ENCODE measurements around the gene MPC2. TPM values are rescaled to one million over a fixed set of nuclear protein-coding genes. Genes with fewer than 3 reads are reported as not detected.
A peak's percentile ranks its signal among the peaks of the same experiment; 100 is the strongest.
"Not testable (repeated sequence)": the region's sequence is repeated elsewhere in the genome, so short reads cannot be mapped to it uniquely, and the experiment has no call there.

Gene MPC2
- polyA plus RNA-seq, 6 donors from 2014 or later = 72.6 to 103 (median 78.9) TPM

DNA sequence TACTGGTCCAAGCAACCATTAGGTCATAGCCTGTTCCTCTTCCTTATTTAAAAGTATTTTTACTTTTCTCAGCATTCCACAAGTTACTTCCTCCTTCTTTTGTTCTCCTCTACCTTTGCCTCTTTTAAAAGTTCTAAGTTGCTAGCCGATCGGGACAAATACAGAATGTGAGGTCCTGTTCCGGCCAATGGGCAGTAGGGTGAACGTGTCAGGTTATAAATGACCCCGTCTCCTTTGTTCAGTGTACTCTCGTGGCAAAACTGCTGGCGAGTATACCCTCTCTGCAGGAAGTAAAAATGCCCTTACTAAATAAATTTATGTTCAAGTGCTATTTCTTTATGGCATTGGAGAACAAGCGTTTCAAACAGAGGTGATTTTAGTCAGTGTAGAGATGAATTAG lies 25.5 kb downstream of the MPC2 start:
- H3K27me3 Mint-ChIP-seq = no peaks in the 10 kb centered on the region
- peaks cover 0 to 7% (median 0%) of the 10 kb centered on the region in 3 donors for H3K4me1 Mint-ChIP-seq
- peak overlapping the region in 1 of 8 donors; percentile 61 for H3K4me3 Mint-ChIP-seq
- DNase-seq (no peak), ATAC-seq (ENCODE audit: low read depth in 2 of 2) (no peak)
- peaks cover 0 to 10% of the 10 kb centered on the region in 2 donors for H3K36me3 Mint-ChIP-seq
- peak overlapping the region in 2 of 6 donors; percentile 43 to 89 for H3K27ac Mint-ChIP-seq
- H3K9me3 Mint-ChIP-seq = peaks cover 0 to 19% (median 9%) of the 10 kb centered on the region in 7 donors

DNA sequence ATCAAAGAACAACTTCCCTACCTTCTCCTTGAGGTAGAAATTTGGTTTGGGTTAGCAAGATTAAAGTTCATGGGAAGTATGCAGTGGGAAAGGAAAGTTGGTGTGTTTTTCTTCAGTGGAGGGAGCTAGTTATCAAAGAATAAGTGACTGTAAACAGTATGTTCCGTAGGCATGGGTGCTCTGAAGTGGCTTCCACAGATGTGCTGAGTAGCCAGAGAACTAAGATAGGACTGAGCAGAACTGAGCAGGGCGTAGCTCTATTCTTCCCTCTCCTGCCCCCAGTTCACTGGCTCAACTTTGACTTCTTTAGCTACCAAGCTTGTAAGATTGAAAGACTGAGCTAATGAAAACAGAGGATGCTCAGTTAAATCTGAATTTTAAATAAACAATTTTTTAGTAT lies 26.3 kb downstream of the MPC2 start:
- Mint-ChIP-seq H3K36me3 (peaks cover 0 to 10% of the 10 kb centered on the region in 2 donors), H3K27ac (no peak overlapping the region), H3K27me3 (no peaks in the 10 kb centered on the region), H3K4me1 (peaks cover 0 to 7% (median 0%) of the 10 kb centered on the region in 3 donors), H3K9me3 (peaks cover 0 to 19% (median 9%) of the 10 kb centered on the region in 7 donors), H3K4me3 (no peak overlapping the region)
- DNase-seq = no peak
- ATAC-seq (ENCODE audit: low read depth in 2 of 2) = no peak

DNA sequence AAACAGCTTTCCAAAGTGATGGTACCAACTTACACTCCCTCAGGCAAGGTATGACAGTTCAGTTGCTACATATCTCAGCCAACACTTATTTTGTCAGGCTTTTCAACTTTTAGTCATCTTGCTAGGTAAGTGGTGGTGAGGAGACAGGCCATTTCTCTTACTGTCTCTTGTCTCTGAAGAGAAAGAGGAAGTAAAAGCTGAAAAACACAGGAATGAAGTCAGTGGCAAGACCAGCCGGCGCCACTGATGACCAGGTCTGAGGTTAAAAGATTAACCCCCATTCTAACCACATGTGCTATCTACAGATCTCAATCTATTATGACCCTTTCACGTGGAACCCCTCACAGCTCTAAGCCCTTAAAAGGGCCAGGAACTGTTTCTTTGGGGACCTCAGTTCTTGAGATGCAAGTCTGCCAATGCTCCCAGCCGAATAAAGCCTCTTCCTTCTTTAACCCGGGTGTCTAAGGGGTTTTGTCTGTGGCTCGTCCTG lies 27.1 kb downstream of the MPC2 start:
- Mint-ChIP-seq H3K4me1 (peaks cover 0 to 7% (median 0%) of the 10 kb centered on the region in 3 donors), H3K4me3 (no peak overlapping the region), H3K27me3 (no peaks in the 10 kb centered on the region), H3K27ac (no peak overlapping the region), H3K9me3 (peaks cover 0 to 19% (median 9%) of the 10 kb centered on the region in 7 donors), H3K36me3 (peaks cover 0 to 10% of the 10 kb centered on the region in 2 donors)
- DNase-seq (no peak), ATAC-seq (ENCODE audit: low read depth in 2 of 2) (no peak)

DNA sequence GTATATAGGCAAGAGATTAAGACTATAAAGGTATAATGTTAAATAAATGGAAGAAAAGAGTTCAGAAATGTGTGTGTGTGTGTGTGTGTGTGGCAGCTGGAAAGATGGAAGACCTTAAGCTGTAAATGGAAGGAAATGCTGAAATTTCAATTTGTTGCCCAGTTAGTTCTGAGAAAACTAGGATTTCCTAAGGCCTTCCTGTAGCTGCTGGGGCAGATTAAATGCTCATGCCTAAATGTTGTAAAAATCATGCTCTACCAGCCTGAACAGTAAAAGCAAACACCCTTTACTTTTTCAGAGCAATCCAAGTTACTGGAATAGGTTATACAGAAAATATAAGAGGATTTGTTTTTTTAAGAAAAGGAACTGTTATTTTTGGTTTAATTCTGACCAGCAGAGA lies 31.2 kb downstream of the MPC2 start:
- no peak for DNase-seq
- H3K4me1 Mint-ChIP-seq = no peaks in the 10 kb centered on the region
- peaks cover 0 to 19% (median 9%) of the 10 kb centered on the region in 7 donors for H3K9me3 Mint-ChIP-seq
- no peak for ATAC-seq (ENCODE audit: low read depth in 2 of 2)
- no peak overlapping the region for H3K4me3 Mint-ChIP-seq
- H3K27ac Mint-ChIP-seq = peak overlapping the region in 1 of 6 donors; percentile 46
- H3K27me3 Mint-ChIP-seq = no peaks in the 10 kb centered on the region
- peaks cover 0 to 10% of the 10 kb centered on the region in 2 donors for H3K36me3 Mint-ChIP-seq

- H3K36me3 Mint-ChIP-seq = peaks cover 0 to 7% of the 10 kb centered on the region in 2 donors
- peaks cover 0 to 16% (median 7%) of the 10 kb centered on the region in 7 donors for H3K9me3 Mint-ChIP-seq
- ATAC-seq (ENCODE audit: low read depth in 2 of 2) (no peak), DNase-seq (no peak)
- no peaks in the 10 kb centered on the region for H3K27me3 Mint-ChIP-seq
- peak overlapping the region in 1 of 6 donors; percentile 46 for H3K27ac Mint-ChIP-seq
- H3K4me1 Mint-ChIP-seq = no peaks in the 10 kb centered on the region
- H3K4me3 Mint-ChIP-seq = peak overlapping the region in 1 of 8 donors; percentile 58
Observed at GRCh38 chr1:167905182-167905581, 31.7 kb downstream of the MPC2 start.

GRCh38 chr1:167904652-167905130 lies 32.2 kb downstream of the MPC2 start:
- Mint-ChIP-seq H3K27ac (peak overlapping the region in 1 of 6 donors; percentile 10), H3K4me1 (no peaks in the 10 kb centered on the region), H3K9me3 (peaks cover 0 to 11% (median 3%) of the 10 kb centered on the region in 7 donors), H3K36me3 (peaks cover 0 to 3% of the 10 kb centered on the region in 2 donors), H3K27me3 (no peaks in the 10 kb centered on the region), H3K4me3 (no peak overlapping the region)
- no peak for DNase-seq
- no peak for ATAC-seq (ENCODE audit: low read depth in 2 of 2)

GRCh38 chr1:167900907-167901306 lies 36.0 kb downstream of the MPC2 start:
- Mint-ChIP-seq H3K9me3 (peaks cover 0 to 2% (median 0%) of the 10 kb centered on the region in 7 donors), H3K36me3 (no peaks in the 10 kb centered on the region), H3K27me3 (no peaks in the 10 kb centered on the region), H3K4me3 (no peak overlapping the region), H3K4me1 (peaks cover 0 to 2% (median 0%) of the 10 kb centered on the region in 3 donors), H3K27ac (no peak overlapping the region)
- no peak for ATAC-seq (ENCODE audit: low read depth in 2 of 2)
- DNase-seq = no peak

DNA sequence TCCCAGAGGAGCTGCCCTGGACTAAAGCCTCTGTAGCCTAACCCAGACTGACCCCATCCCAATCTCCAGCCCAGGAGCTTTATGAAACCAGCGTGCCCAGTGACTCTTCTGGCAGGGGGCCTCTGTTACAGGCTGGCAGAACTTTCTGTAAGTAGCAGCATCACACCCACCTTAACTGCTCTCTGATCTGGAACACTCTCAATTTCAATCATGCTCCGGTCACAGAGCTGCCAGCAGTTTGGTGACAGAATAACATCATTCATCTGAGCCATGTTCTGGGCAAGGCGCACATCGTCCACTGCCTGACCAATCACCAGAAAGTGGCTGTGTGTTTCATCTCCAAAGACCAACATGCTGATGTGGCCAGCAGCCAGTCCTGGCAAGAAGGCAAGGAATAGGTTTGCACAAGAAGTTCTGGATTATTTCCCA lies 37.6 kb downstream of the MPC2 start:
- peaks cover 0 to 2% (median 0%) of the 10 kb centered on the region in 7 donors for H3K9me3 Mint-ChIP-seq
- DNase-seq (no peak), ATAC-seq (ENCODE audit: low read depth in 2 of 2) (no peak)
- H3K4me1 Mint-ChIP-seq = peaks cover 0 to 2% (median 0%) of the 10 kb centered on the region in 3 donors
- H3K27me3 Mint-ChIP-seq = no peaks in the 10 kb centered on the region
- H3K36me3 Mint-ChIP-seq = no peaks in the 10 kb centered on the region
- H3K27ac Mint-ChIP-seq = no peak overlapping the region
- H3K4me3 Mint-ChIP-seq = no peak overlapping the region

DNA sequence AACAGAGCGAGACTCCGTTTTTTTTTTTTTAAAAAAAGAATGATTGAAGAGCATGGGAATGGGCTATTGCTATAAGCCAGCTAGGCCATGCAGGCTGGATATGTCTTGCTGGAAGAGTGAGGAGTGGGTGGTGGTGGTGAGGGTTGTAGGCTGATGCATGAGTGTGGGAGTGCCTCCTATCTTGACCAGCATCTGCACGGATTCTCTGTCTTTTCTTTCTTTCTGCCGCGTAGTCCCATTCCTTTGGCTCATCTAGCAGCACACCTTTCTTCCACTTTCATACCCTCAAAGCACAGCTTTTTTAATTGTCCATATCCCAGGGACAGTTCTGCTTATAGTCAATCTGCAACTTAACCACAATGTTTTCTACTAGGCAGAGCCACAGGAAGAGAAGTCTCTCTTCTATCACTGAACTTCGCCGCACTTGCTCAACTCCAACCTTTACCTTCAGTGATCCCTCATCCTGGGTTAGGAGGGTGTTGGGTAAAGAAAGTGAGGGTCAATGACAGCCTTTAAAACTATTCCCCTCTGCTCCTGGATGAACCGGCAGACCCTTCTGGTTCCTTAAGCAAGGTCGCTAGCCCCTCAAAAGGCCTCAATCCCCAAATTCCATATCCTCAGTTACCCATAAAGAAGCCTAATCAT lies 38.2 kb downstream of the MPC2 start:
- H3K27me3 Mint-ChIP-seq = no peaks in the 10 kb centered on the region
- H3K27ac Mint-ChIP-seq = no peak overlapping the region
- H3K4me1 Mint-ChIP-seq = peaks cover 0 to 4% (median 0%) of the 10 kb centered on the region in 3 donors
- ATAC-seq (ENCODE audit: low read depth in 2 of 2) = no peak
- DNase-seq = no peak
- peaks cover 0 to 2% (median 0%) of the 10 kb centered on the region in 7 donors for H3K9me3 Mint-ChIP-seq
- H3K4me3 Mint-ChIP-seq = no peak overlapping the region
- H3K36me3 Mint-ChIP-seq = no peaks in the 10 kb centered on the region

DNA sequence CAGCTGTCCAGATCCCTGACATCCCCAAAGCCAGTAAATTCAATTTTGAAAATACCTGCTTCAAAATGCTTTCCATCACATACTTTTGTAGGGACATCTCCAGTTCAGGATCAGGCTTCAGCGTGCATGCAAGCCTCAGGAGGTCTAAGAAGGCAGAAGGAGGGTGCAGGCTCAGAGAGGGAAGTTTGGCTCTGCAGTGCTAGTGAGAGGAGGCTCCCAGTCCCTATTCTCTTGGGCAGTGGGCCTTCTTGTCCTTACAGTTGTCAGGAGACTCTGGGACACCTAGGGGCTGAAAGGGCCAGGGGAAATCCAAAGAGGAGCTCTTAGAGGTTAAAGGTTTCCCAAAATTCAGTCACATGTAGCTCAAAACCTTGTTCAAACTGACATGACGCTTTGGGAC lies 43.1 kb downstream of the MPC2 start:
- H3K27ac Mint-ChIP-seq = no peak overlapping the region
- no peaks in the 10 kb centered on the region for H3K36me3 Mint-ChIP-seq
- H3K4me1 Mint-ChIP-seq = peaks cover 7 to 16% (median 9%) of the 10 kb centered on the region in 3 donors
- ATAC-seq (ENCODE audit: low read depth in 2 of 2) (no peak), DNase-seq (no peak)
- no peaks in the 10 kb centered on the region for H3K27me3 Mint-ChIP-seq
- peaks cover 0 to 2% (median 0%) of the 10 kb centered on the region in 7 donors for H3K9me3 Mint-ChIP-seq
- H3K4me3 Mint-ChIP-seq = no peak overlapping the region

GRCh38 chr1:167890400-167890799 lies 46.5 kb downstream of the MPC2 start:
- H3K4me1 Mint-ChIP-seq = peaks cover 7 to 16% (median 9%) of the 10 kb centered on the region in 3 donors
- no peak overlapping the region for H3K4me3 Mint-ChIP-seq
- ATAC-seq (ENCODE audit: low read depth in 2 of 2) (no peak), DNase-seq (no peak)
- no peaks in the 10 kb centered on the region for H3K36me3 Mint-ChIP-seq
- peaks cover 0 to 5% (median 2%) of the 10 kb centered on the region in 7 donors for H3K9me3 Mint-ChIP-seq
- H3K27ac Mint-ChIP-seq = no peak overlapping the region
- no peaks in the 10 kb centered on the region for H3K27me3 Mint-ChIP-seq

- H3K27ac Mint-ChIP-seq; H3K9me3 Mint-ChIP-seq; DNase-seq; H3K4me1 Mint-ChIP-seq; H3K27me3 Mint-ChIP-seq; H3K4me3 Mint-ChIP-seq; ATAC-seq (ENCODE audit: low read depth in 2 of 2): not testable (repeated sequence)
- peaks cover 0 to 11% of the 10 kb centered on the region in 2 donors for H3K36me3 Mint-ChIP-seq
Observed at GRCh38 chr1:167887187-167887586, 49.7 kb downstream of the MPC2 start.

DNA sequence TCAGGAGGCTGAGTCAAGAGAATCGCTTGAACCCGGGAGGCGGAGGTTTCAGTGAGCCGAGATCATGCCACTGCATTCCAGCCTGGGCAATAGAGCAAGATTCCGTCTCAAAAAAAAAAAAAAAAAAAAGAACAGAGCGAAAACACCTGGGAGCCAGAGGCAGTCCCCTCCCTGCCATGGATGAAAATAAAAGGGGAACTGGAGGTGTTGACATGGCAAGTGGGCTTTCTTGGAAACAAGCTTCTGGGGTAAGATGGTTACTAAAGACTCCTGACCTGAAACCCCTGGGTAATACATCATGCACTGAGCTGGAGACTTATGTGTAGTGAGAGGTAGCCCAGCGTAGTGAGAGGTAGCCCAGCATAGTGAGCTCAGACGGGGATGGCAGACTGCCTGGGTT lies 54.5 kb downstream of the MPC2 start:
- Mint-ChIP-seq H3K4me1 (no peaks in the 10 kb centered on the region), H3K9me3 (peaks cover 0 to 5% (median 3%) of the 10 kb centered on the region in 7 donors), H3K27ac (no peak overlapping the region), H3K4me3 (no peak overlapping the region), H3K36me3 (peaks cover 0 to 11% of the 10 kb centered on the region in 2 donors), H3K27me3 (no peaks in the 10 kb centered on the region)
- ATAC-seq (ENCODE audit: low read depth in 2 of 2) (no peak), DNase-seq (no peak)

DNA sequence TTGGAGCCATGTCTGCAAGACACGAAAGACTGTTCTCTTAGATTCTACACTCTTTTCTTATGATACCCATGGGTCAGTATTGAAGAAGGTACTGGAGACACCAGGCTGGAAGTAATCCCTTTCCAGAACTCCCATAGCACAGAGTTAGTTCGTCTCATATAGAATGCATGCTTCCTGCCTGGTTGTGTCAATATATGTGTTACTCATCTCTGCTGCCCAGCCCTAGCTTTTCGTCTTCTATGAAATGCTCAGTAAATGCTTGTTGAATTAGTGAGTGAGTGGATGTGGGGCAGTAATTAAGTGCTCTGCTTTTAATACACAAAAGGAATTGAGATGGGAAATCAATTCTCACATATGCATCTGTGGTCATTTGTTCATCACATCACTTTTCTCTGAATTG lies 55.1 kb downstream of the MPC2 start:
- H3K27ac Mint-ChIP-seq = no peak overlapping the region
- ATAC-seq (ENCODE audit: low read depth in 2 of 2) (no peak), DNase-seq (no peak)
- H3K4me1 Mint-ChIP-seq = no peaks in the 10 kb centered on the region
- peaks cover 0 to 5% (median 3%) of the 10 kb centered on the region in 7 donors for H3K9me3 Mint-ChIP-seq
- H3K4me3 Mint-ChIP-seq = no peak overlapping the region
- H3K27me3 Mint-ChIP-seq = no peaks in the 10 kb centered on the region
- peaks cover 0 to 11% of the 10 kb centered on the region in 2 donors for H3K36me3 Mint-ChIP-seq
